ENCODE results near the gene LENG8.
"Not testable (repeated sequence)": the region's sequence is repeated elsewhere in the genome, so short reads cannot be mapped to it uniquely, and the experiment has no call there.

The LENG8 gene

DNA sequence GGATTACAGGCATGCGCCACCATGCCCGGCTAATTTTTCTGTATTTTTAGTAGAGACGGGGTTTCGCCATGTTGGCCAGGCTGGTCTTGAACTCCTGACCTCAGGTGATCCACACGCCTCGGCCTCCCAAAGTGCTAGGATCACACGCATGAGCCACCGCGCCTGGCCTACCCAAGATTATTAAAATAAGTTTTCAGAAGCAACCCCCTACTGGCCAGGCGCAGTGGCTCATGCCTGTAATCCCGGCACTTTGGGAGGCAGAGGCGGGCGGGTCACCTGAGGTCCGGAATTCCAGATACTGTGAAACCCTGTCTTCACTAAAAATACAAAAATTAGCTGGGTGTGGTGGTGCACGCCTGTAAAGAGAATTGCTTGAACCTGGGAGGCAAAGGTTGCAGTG, 2.6 kb upstream of the LENG8 start:
- DNase-seq, result not testable (repeated sequence)

DNA sequence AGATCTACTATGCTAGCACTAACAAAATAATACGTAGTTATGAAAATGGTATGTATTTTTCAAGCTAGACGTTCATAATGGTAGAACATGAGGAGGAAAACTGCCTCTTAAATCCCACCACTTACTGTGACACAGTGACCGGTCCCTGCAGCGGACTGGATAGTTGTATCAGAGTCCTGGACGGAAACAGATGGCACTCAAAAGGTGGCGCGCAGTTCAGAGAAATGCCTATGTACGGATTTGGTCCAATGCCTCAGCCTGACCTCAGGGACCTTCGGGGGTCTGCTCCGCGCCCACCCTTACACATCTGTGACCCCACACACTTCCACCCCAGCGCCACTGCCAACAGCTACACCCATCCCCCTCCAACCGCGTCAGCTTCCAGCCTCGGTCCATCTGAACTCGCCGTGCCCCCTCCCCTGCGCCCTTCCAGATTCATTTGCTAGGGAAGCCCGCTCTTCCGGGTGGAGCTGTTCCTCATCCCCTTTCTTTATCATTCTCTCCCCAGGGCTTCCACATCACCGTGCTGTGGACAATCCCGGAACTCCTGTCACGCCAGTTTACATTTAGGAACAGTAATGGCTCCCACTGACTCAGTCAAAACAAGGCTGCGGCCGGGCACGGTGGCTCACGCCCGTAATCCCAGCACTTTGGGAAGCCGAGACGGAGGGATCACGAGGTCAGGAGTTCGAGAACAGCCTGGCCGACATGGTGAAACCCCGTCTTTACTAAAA, 792 bp upstream of the LENG8 start:
- no peak for DNase-seq

DNA sequence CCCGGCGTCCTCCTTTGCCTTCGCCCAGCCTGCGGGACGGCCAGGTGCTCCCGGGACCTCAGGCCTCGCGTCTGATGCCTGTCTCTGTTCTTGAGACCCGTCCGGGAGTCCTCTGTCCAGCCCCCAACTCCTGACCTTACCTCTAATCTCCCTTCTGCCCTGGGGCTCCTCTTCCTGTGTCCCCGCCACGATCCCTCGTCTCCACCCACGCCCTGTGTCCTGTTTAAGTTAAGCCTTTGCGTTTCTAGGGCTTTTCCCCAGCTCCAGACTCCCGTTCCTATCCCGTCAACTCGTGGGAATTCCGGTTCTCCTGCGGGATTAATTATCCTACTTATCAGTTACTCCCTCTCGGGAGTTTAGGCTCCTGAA, 686 bp downstream of the LENG8 start:
- DNase-seq, result no peak

DNA sequence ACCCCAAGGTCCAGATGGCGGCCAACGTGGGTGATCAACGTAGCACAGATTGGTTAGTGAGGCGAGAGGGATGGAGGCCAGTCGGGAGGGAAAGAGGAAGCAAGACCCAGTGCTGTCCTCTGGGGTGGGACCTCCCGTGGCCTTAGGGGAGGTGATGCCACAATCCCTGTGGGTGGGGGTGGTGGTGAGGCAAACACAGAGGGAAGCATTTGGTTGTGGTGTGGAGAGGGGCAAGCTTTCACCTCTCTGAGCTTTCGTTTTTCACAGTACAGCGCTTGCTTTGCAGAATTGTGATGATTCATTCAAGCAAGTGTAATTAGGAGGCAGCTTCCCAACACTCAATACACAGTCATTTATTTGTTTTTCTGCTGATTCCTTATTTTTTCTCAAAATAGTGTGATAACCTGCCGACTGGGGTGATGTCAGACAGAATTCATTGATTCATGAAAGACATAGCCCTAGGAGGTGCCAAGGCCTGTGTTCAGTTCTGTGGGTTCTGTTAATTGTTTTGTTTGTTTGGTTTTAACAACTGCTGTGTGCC, 2.4 kb downstream of the LENG8 start:
- no peak for DNase-seq

DNA sequence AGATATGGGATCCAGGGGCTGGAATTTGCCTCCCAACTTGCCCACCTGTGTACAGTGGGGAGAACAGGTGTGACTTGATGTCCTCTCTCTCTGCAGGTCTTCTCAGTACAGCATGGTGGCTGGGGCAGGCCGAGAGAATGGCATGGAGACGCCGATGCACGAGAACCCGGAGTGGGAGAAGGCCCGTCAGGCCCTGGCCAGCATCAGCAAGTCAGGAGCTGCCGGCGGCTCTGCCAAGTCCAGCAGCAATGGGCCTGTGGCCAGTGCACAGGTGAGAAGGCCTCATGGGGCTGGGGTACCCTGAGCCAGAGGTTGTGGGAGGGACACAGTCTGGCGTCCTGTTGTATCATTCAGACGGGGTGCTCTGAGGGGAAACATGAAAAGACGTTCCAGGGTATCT, 3.0 kb downstream of the LENG8 start:
- no peak for DNase-seq

DNA sequence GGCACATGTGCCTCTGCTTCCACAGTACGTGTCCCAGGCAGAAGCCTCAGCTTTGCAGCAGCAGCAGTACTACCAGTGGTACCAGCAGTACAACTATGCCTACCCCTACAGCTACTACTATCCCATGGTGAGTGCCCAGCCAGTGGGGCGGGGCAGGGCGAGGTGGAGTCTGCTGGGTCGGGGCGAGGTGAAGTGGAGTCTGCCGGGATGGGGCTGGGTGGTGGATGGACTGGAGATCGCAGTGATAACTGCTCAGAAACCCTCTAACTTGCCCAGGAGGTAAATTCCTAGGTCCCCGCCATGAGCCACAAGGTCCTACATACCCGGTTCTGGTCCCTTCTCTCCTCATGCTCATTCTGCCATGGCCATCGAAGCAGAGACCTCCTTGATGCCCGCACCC, 3.6 kb downstream of the LENG8 start:
- no peak for DNase-seq

DNA sequence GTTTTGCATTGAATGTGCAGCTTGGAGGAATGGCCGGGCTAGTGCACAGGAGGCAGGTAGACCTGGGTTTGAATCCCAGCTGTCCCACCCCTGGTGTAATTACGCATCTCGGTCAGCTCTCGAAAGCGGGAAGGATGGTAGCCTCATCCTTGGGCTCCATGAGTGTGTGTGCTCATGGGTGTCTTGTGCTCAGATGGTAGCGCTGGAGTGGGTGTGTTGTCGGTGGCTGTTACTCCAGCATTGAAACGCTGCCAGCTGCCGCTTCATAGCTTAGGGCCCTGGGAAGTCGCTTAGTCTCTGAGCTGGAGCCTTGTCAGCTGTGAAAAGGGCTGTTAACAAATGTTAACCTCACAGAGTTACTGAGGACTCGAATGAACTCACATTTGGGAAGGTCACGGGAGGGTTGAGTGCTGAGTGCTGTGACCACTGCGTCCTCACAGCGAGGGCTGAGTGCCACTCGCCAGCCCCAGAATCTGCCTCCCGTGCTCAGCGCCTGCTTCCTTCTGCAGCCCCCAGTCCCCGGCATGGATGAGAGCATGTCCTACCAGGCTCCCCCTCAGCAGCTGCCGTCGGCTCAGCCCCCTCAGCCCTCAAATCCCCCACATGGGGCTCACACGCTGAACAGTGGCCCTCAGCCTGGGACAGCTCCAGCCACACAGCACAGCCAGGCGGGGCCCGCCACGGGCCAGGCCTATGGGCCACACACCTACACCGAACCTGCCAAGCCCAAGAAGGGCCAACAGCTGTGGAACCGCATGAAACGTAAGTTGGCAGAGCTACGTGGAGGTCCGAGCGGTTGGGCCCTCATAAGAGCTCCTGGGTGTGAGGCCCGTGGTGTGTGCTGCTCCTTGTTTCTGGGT, 5.2 kb downstream of the LENG8 start:
- no peak for DNase-seq

DNA sequence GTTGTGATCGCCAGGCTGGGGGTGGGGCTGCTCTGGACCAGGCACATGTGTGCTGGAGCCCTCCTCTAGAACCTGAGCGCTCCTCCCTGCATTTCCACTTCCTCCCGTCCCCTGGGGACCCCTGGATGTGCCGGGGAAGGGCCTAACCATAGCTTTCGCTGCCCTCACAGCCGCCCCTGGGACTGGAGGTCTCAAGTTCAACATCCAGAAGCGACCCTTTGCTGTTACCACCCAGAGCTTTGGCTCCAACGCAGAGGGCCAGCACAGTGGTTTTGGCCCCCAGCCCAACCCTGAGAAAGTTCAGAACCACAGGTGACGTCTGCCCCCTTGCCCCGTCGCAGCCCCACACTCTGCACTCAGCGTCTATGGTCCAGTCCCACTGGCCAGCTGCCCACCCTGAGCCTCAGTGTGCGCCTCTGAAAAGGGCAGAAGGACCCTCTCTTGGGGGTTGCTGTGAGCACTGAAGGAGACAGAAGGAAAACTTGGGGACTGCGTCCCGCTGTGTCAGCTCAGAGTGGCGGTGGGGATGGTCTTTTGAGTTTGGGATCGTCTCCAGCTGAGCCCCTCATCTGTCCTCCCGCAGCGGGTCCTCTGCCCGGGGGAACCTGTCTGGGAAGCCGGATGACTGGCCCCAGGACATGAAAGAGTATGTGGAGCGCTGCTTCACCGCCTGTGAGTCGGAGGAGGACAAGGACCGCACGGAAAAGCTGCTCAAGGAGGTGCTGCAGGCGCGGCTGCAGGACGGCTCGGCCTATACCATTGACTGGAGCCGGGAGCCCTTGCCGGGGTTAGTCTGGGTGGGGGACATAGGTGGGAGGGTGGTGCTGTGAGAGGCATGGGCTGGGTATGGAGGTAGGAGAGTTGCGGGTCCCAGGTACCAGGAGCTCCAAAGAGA, 6.0 kb downstream of the LENG8 start:
- no peak for DNase-seq

DNA sequence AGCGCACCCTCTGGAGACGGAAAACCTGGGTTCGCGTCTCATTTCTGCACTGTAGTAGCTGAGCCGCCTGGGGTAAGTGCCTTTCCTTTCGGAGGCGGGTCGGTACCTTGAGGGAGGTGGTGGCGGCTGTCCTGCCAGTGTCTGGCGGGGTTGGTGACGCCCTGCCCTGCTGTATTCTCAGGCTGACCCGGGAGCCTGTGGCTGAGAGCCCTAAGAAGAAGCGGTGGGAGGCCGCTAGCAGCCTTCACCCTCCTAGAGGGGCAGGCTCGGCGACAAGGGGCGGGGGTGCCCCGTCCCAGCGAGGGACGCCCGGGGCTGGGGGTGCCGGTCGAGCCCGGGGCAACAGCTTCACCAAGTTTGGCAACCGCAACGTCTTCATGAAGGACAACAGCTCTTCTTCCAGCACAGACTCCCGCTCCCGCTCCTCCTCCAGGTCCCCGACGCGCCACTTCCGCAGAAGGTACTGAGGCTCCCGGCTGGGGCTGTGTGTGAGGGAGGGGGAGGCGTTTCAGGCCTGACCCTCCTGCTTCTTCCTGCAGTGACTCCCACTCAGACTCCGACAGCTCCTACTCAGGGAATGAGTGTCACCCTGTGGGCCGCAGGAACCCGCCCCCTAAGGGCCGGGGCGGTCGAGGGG, 6.9 kb downstream of the LENG8 start:
- DNase-seq, result no peak

DNA sequence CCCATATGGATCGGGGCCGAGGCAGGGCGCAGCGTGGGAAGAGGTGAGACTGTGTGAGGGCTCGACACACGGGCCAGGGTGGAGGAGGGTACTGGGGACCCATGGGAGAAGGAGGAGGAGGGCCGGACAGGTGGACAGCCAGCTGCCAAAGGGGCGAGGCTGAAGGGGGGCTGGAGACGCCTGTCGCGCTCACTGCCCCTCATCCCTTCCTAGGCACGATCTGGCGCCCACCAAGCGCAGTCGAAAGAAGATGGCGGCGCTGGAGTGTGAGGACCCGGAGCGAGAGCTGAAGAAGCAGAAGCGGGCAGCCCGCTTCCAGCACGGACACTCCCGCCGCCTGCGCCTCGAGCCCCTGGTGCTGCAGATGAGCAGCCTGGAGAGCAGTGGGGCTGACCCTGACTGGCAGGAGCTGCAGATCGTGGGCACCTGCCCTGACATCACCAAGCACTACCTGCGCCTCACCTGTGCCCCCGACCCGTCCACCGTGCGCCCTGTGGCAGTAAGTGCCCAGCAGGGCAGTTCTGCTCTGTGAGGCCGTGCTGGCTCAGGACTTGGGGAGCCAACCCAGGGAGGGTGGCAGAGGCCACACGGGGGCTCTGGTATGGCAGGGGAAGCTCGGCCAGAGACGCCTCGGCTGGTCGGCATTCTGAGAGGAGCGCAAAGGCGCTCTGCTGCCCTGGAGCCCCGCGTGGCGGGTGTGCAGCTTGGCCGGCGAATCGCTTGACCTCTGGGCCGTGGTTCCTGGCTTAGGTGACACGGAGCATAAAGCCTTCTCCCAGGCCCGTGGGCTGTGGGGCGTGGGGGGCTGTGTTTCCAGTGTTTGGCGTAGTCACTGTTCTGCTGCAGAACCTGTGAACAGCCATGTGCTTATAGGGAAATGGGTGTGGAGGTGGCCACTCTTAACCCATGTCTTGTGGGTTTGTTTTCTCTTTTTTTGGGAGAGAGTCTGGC, 7.7 kb downstream of the LENG8 start:
- no peak for DNase-seq

DNA sequence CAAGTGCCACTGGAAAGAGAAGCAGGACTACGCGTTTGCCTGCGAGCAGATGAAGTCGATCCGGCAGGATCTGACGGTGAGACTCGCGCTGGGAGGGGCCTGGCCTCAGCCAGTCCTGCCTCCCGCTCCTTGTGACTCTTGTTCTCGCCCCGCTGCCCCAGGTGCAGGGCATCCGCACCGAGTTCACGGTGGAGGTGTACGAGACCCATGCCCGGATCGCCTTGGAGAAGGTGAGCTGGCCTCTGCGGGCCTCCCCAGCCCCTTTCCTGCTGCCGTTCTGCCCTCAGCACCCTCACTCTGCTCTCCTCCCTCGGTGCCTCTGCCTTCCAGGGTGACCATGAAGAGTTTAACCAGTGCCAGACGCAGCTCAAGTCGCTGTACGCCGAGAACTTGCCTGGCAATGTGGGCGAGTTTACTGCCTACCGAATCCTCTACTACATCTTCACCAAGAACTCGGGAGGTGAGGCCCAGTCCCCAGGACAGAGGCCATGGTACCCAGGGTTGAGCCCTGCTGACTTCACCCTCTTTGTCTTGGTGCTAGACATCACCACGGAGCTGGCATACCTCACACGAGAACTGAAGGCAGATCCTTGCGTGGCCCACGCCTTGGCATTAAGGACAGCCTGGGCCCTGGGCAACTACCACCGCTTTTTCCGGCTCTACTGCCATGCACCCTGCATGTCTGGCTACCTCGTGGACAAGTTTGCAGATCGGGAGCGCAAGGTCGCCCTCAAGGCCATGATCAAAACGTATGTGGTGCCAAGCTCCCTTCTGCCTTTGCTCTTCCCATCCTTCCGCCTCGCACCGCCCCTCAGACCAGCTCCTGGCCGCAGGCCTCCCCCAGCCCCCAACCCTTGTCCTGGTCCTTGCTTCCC, 9.0 kb downstream of the LENG8 start:
- DNase-seq, result no peak

DNA sequence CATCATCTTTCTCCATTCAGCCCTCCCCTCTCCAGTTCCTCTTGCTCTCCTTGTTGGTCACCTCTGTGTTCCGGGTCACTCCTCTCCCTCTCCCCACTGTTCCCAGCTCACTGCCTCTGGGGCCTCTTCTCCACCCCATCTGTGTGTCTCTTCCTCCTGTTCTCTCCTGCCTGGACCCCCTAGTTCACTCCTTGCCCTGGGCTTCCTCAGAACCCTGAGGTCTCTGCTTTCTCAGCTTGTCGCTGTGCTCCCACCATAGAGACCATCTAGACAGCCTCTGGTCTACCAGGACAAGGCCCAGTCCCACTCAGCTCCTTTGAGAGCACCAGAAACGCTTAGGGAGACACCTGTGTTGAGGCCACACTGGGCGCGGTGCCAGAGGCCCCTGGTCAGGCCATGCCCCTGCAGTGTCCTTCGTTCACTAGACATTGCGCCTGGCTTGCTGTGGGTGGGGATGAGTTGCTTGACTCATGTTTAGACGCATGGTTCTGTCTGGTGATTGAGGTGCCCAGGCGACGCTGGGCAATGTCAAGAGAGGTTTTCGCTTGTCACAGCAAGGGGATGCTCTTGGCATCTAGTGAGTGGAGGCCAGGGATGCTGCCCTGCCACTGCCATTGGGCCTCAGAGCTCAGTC, 9.8 kb downstream of the LENG8 start:
- no peak for DNase-seq

DNA sequence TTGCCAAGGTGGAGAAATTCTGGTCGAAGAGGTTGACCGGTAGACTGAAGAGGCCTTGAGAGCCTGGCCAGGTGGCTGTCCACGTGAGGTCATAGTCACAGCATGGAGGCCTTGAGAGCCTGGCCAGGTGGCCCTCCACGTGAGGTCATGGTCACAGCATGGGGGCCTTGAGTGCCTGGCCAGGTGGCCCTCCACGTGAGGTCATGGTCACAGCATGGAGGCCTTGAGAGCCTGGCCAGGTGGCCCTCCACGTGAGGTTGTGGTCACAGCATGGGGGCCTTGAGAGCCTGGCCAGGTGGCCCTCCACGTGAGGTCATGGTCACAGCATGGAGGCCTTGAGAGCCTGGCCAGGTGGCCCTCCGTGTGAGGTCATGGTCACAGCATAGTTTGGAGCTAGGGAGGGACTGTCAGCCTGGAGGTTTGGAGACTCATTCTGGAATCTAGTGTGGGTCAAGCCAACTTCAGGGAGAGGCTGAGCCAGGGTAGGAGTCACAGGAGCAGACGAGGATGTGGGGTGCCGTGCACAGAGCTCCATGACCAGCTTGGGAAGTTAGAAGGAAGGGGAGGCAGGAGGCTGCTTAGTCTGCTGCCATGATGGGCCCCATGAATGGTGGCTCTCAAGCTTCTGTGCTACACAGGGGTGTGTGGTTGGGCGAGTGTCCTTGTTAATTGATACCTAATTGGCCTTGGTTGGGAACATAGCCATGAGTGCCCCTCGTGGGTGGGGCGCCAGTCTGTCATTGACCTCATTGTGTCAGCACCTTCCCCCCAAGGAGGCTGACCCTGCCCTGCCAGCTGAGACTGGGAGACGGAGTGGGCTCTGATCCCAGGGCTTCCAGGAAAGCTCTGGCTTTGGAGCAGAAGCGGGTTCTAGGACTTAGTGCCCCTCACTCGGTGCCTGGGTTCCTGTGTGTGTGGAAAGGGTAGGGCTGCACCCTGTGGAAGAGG, 10.6 kb downstream of the LENG8 start:
- DNase-seq, result no peak

DNA sequence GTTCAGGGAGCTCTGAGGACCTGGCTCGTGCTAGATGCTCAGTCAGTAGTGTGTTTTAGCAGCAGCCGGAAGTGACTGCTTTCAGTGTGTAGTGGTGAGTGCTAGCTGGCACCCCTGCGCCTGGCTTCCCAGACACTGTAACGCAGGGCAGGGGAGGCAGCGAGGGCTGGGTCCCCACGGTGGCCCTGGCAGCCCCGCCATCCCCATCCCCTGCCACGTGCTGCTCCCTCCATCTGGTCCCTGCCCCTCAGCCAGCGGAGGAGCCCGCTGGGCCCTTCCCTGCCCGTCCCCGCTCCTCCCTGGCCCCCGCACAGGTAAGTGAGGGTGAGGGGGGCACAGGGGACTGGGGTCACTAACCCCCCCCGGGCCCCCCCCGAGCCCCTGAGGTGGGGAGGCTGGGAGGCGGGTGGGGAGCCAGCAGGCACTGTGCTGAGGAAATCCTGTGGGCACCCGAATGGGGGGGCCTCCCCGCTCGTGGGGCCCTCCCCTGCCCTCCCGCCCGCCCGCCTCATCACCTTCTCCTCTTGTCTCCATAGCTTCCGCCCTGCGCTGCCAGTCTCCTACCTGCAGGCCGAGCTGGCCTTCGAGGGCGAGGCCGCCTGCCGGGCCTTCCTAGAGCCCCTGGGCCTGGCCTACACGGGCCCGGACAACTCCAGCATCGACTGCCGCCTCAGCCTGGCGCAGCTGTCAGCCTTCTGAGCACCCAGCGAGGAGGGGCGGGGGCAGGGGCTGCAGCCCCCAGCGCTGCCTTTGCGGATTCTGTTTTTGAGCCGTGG, 11.4 kb downstream of the LENG8 start:
- no peak for DNase-seq

DNA sequence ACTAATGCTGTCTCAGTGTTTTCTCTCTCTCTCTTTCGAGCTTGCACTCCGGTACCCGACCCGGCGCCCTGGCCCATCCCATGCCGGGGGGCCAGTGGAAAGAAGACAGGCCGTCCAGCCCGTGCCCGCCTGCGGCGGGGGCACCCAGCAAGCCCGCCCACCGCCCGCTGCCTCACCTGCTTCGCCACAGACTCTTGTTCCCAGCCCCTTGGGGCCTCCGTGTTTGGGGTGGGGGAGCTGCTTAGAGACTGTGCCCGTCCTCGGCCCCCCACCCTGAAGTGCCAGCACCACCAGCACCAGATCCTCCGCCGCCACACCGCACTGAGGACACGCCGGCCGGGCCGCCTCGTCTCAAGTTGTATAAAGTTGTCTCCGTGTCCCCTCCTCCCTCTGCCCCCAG, 12.2 kb downstream of the LENG8 start:
- no peak for DNase-seq

DNA sequence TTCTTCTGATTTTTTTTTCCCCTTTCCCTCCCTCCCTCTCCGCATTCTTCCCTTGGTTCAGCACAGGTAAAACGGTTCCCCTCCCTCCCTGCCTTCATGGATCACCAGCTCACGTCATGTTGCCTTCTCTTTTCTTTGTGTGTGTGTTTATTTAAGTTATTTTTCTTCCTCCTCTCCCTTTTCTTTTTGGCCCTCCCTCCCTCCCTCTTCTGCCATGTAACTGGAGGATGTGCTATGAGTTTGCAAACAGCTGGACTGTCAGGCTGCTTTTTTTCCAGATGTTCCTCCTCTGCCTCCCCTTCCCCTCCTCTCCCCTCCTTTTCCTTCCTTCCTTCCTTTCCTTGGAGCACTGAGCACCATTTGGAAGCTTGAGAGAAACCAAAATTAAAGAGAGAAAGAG, 12.6 kb downstream of the LENG8 start:
- no peak for DNase-seq

DNA sequence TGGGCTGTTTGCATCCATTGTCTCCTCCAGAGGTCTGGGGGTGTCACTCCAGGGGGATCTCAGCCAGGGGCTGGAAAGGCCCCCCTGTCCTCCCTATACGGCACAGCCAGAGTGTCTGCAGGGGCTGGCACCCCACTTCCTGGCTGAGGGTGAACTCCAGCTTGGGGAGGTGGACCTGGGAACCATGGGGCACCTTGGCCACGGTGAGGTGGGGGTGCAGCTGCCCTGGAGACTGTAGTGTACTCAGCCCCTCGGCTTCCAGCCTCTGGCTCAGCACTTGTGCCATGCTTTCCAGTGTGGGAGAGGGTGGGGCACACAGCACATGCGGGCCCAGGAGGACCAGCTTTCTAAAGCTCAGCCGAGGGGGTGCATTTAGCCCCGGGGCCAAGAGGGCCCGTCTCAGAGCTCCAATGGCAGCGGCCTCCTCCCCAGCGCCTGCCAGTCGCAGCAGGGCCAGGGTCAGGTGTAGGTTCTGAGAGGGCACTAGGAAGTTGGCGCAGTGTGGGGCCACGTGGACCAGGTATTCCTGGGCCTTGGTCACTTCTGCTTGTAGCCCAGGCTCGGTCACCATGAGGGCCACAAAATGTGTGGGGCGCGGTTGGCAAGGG, 13.2 kb downstream of the LENG8 start:
- no peak for DNase-seq

Measured in NCI-H1436 (cell line).